ENCODE data around the gene RNF151.
A peak's percentile ranks its signal among the peaks of the same experiment; 100 is the strongest.
"Not testable (repeated sequence)": the region's sequence is repeated elsewhere in the genome, so short reads cannot be mapped to it uniquely, and the experiment has no call there.

RNF151 gene

GRCh38 chr16:2007081-2007836, 40.6 kb downstream of the RNF151 start:
- DNase-seq (ENCODE audit: low spot score), result no peak

- peak; percentile 19 for DNase-seq (ENCODE audit: low spot score)
Observed at GRCh38 chr16:2008009-2008526, 41.4 kb downstream of the RNF151 start.

- no peak for DNase-seq (ENCODE audit: low spot score)
Observed at GRCh38 chr16:2008631-2009163, 42.0 kb downstream of the RNF151 start.

- no peak for DNase-seq (ENCODE audit: low spot score)
Observed at GRCh38 chr16:2009164-2009711, 42.6 kb downstream of the RNF151 start.

GRCh38 chr16:2009791-2010510, 43.3 kb downstream of the RNF151 start, which contains the start of gene ZNF598:
Gene ZNF598 (minus strand): TSS chr16:2009821.
- peak; percentile 72 for DNase-seq (ENCODE audit: low spot score)

GRCh38 chr16:2011726-2012125, 45.1 kb downstream of the RNF151 start:
- not testable (repeated sequence) for DNase-seq (ENCODE audit: low spot score)

- DNase-seq (ENCODE audit: low spot score), result no peak
Observed at GRCh38 chr16:2013527-2013926, 46.9 kb downstream of the RNF151 start.

GRCh38 chr16:2015117-2015946, 48.7 kb downstream of the RNF151 start:
- no peak for DNase-seq (ENCODE audit: low spot score)

- no peak for DNase-seq (ENCODE audit: low spot score)
Observed at GRCh38 chr16:2015947-2016208, 49.2 kb downstream of the RNF151 start.

GRCh38 chr16:2016407-2016922, 49.8 kb downstream of the RNF151 start:
- no peak for DNase-seq (ENCODE audit: low spot score)
